Measurements from ENCODE around the gene IL17REL. TPM values are rescaled to one million over a fixed set of nuclear protein-coding genes. Genes with fewer than 3 reads are reported as not detected.

Gene IL17REL
- total and polyA plus RNA-seq, 2 of the 13 experiments (the other 11 are each of a cell fraction or from before 2014, with no cell fraction given): not detected

GRCh38 chr22:50030297-50031188 is 18.0 kb upstream of the IL17REL start (continued):
- TF ChIP-seq ZNF569 (CRISPR knock-in tag; IDR thresholded peaks at IDR 0.05; ENCODE audit: borderline replicate concordance) (no peak), KAT7 (CRISPR knock-in tag; IDR thresholded peaks at IDR 0.05; ENCODE audit: borderline replicate concordance) (no peak), SMYD3 (CRISPR knock-in tag; IDR thresholded peaks at IDR 0.05) (no peak), HOMEZ (CRISPR knock-in tag; IDR thresholded peaks at IDR 0.05; ENCODE audit: low read depth) (no peak), ZMAT3 (CRISPR knock-in tag; conservative IDR thresholded peaks at IDR 0.05) (no peak), ZBTB7B (CRISPR knock-in tag; IDR thresholded peaks at IDR 0.05) (peak; percentile 68; the same call in 1 of the 2 replicates), CBX2 (IDR thresholded peaks at IDR 0.05; ENCODE audit: low read depth, low read length) (no peak), CBX2 (CRISPR knock-in tag; IDR thresholded peaks at IDR 0.05; ENCODE audit: low read depth) (no peak), ZNF749 (CRISPR knock-in tag; IDR thresholded peaks at IDR 0.05; ENCODE audit: borderline replicate concordance) (no peak), ZNF282 (IDR thresholded peaks at IDR 0.05; ENCODE audit: partially characterized antibody) (no peak), ZNF256 (CRISPR knock-in tag; conservative IDR thresholded peaks at IDR 0.05) (no peak), GZF1 (CRISPR knock-in tag; IDR thresholded peaks at IDR 0.05) (no peak), GLI4 (CRISPR knock-in tag; IDR thresholded peaks at IDR 0.05; ENCODE audit: borderline replicate concordance) (no peak), HNF1B (CRISPR knock-in tag; IDR thresholded peaks at IDR 0.05) (no peak), ASH2L (IDR thresholded peaks at IDR 0.05; ENCODE audit: insufficient read length, low read depth, low read length) (no peak), XRCC5 (optimal IDR thresholded peaks at IDR 0.05; ENCODE audit: low read length) (peak; percentile 76), ZNF746 (CRISPR knock-in tag; IDR thresholded peaks at IDR 0.05) (no peak), HNRNPLL (IDR thresholded peaks at IDR 0.05; ENCODE audit: low read depth, low read length, poor library complexity, severe bottlenecking) (peak; percentile 90), ZFP36 (IDR thresholded peaks at IDR 0.05; ENCODE audit: borderline replicate concordance, low read depth, low read length, partially characterized antibody) (no peak), ZNF251 (CRISPR knock-in tag; IDR thresholded peaks at IDR 0.05) (no peak), ZNF124 (CRISPR knock-in tag; IDR thresholded peaks at IDR 0.05) (no peak), ZNF574 (CRISPR knock-in tag; IDR thresholded peaks at IDR 0.05) (no peak), ZC3H13 (CRISPR knock-in tag; IDR thresholded peaks at IDR 0.05) (no peak)
- TF ChIP-seq, protein P1, sequence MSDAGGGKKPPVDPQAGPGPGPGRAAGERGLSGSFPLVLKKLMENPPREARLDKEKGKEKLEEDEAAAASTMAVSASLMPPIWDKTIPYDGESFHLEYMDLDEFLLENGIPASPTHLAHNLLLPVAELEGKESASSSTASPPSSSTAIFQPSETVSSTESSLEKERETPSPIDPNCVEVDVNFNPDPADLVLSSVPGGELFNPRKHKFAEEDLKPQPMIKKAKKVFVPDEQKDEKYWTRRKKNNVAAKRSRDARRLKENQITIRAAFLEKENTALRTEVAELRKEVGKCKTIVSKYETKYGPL (CRISPR knock-in tag; IDR thresholded peaks at IDR 0.05): no peak

Measured in HepG2 (cell line).